GM23338 (cell line): Measurements from ENCODE around the gene SFI1. TPM values are rescaled to one million over a fixed set of nuclear protein-coding genes. Genes with fewer than 3 reads are reported as not detected.

Source experiments
- ATAC-seq: fragments of 200-7000 bp; cut with Tn5 transposase; 3 replicates; pipeline ENCODE4 v1.9.1; 2020
- DNase-seq: peaks from one replicate; pipeline ENCODE4 v3.0.0-alpha.2; 2015; ENCODE audit warnings: low spot score
- H2AFZ ChIP-seq: fragments of 200-600 bp; sonication (generic); 2 replicates; pipeline ENCODE4 v1.8.0; 2016; ENCODE audit warnings: antibody characterized with exemption, mild to moderate bottlenecking, moderate library complexity
- H3F3A ChIP-seq: fragments of 200-600 bp; sonication (generic); replicated peaks from 2 replicates; pipeline ENCODE4 v1.8.0; 2017; ENCODE audit warnings: antibody characterized with exemption, mixed run types, low read depth
- H3K27ac ChIP-seq: fragments of 200-600 bp; sonication (generic); 2 replicates; pipeline ENCODE4 v1.6.1; 2016; ENCODE audit warnings: low read depth
- H3K27me3 ChIP-seq: fragments of 200-600 bp; sonication (generic); 2 replicates; pipeline ENCODE4 v1.8.0; 2016; ENCODE audit warnings: mild to moderate bottlenecking, mixed run types, moderate library complexity; ENCODE audit not compliant: insufficient read depth
- H3K36me3 ChIP-seq: fragments of 200-600 bp; sonication (generic); 2 replicates; pipeline ENCODE4 v1.8.0; 2016; ENCODE audit warnings: mild to moderate bottlenecking; ENCODE audit not compliant: insufficient read depth
- H3K4me1 ChIP-seq: fragments of 200-600 bp; sonication (generic); 2 replicates; pipeline ENCODE4 v1.8.0; 2016; ENCODE audit warnings: mild to moderate bottlenecking, moderate library complexity; ENCODE audit not compliant: insufficient read depth
- H3K4me2 ChIP-seq: fragments of 200-600 bp; sonication (generic); 2 replicates; pipeline ENCODE4 v1.7.1; 2017; ENCODE audit warnings: mixed run types
- H3K4me3 ChIP-seq: fragments of 200-600 bp; sonication (generic); 2 replicates; pipeline ENCODE4 v1.6.1; 2016; ENCODE audit warnings: mixed run types
- H3K79me2 ChIP-seq: fragments of 200-600 bp; sonication (generic); replicated peaks from 2 replicates; pipeline ENCODE4 v1.8.0; 2017; ENCODE audit warnings: mild to moderate bottlenecking; ENCODE audit not compliant: insufficient read depth
- H3K9me2 ChIP-seq: fragments of 200-600 bp; sonication (generic); 2 replicates; pipeline ENCODE4 v1.8.0; 2017; ENCODE audit not compliant: insufficient read depth
- H4K20me1 ChIP-seq: fragments of 200-600 bp; sonication (generic); replicated peaks from 2 replicates; pipeline ENCODE4 v1.8.0; 2017; ENCODE audit warnings: mild to moderate bottlenecking; ENCODE audit not compliant: insufficient read depth
- H3K27ac Mint-ChIP-seq: 2 replicates; pipeline ENCODE4 v1.8.0; 2020; ENCODE audit warnings: inconsistent platforms, mild to moderate bottlenecking, moderate library complexity, mixed read lengths
- H3K27me3 Mint-ChIP-seq: 3 replicates; pipeline ENCODE4 v1.8.0; 2022; ENCODE audit warnings: low read depth, mild to moderate bottlenecking, moderate library complexity, mixed read lengths, inconsistent platforms; ENCODE audit not compliant: insufficient read depth, poor library complexity
- H3K36me3 Mint-ChIP-seq: 3 replicates; pipeline ENCODE4 v1.8.0; 2021; ENCODE audit warnings: low read depth, mild to moderate bottlenecking, inconsistent platforms, moderate library complexity, mixed read lengths
- H3K4me1 Mint-ChIP-seq: 3 replicates; pipeline ENCODE4 v1.8.0; 2020; ENCODE audit warnings: mild to moderate bottlenecking, inconsistent platforms, mixed read lengths
- H3K4me3 Mint-ChIP-seq: 3 replicates; pipeline ENCODE4 v1.8.0; 2021; ENCODE audit warnings: moderate library complexity, mild to moderate bottlenecking, inconsistent platforms, mixed read lengths
- H3K9me3 Mint-ChIP-seq: 3 replicates; pipeline ENCODE4 v1.8.0; 2020; ENCODE audit warnings: moderate library complexity, mild to moderate bottlenecking, inconsistent platforms, mixed read lengths
- EZH2 ChIP-seq: fragments of 200-600 bp; sonication (generic); IDR thresholded peaks from one replicate; pipeline ENCODE4 v1.8.0; 2017; ENCODE audit warnings: antibody characterized with exemption, mild to moderate bottlenecking, low read depth; ENCODE audit not compliant: unreplicated experiment
- JUNB ChIP-seq: IDR thresholded peaks from one replicate; pipeline ENCODE4 v1.6.1; 2016; ENCODE audit warnings: antibody characterized with exemption; ENCODE audit not compliant: unreplicated experiment
- ZNF462 ChIP-seq: fragments of 250-450 bp; sonication (Bioruptor Pico); IDR thresholded peaks from 2 replicates; pipeline ENCODE4 v1.5.0; 2020; ENCODE audit warnings: mild to moderate bottlenecking, moderate library complexity
- polyA plus RNA-seq: library from polyadenylated mRNA; unstranded; fragments of >200 nt; fragmentation: Nextera tagmentation; extraction: Ambion mirVana; gene quantifications from 2 replicates; pipeline ENCODE4 v1.2.1, GENCODE V29; 2016
- total RNA-seq: library from RNA; depleted of rRNA; stranded (reverse); fragments of >200 nt; shearing (Covaris generic); gene quantifications from 2 replicates; pipeline ENCODE4 v1.2.3, GENCODE V29; 2014
- TF ChIP-seq, protein P1 (sequence below), 2 experiments: fragments of 200-600 bp in 1 of 2; sonication (generic) in 1 of 2; conservative IDR thresholded peaks; 2 replicates each; pipeline versions ENCODE4 v1.5.1 to v1.6.1; 2016 to 2017; ENCODE audit warnings: antibody characterized with exemption in 2 of 2, low read depth in 2 of 2, mild to moderate bottlenecking in 2 of 2, moderate library complexity in 1 of 2

The SFI1 gene
- total and polyA plus RNA-seq, 2 experiments from 2014 or later, result 16.7 to 25.6 TPM

- Histone ChIP-seq H3K79me2 (no peaks in the 10 kb centered on the region; the same call in 1 of the 2 replicates), H3K27ac (no peak overlapping the region), H3K36me3 (no peaks in the 10 kb centered on the region), H4K20me1 (peaks cover 4% of the 10 kb centered on the region; the same call in 1 of the 2 replicates), H2AFZ (no peak overlapping the region), H3K4me3 (no peak overlapping the region), H3K4me1 (no peaks in the 10 kb centered on the region), H3K9me2 (no peaks in the 10 kb centered on the region), H3K4me2 (no peak overlapping the region), H3F3A (no peaks in the 10 kb centered on the region; the same call in 1 of the 2 replicates), H3K27me3 (no peaks in the 10 kb centered on the region)
- no peak for DNase-seq
- no peak overlapping the region for H3K4me3 Mint-ChIP-seq
- H3K27me3 Mint-ChIP-seq, result peaks cover 19% of the 10 kb centered on the region
- H3K36me3 Mint-ChIP-seq, result peaks cover 30% of the 10 kb centered on the region
- ATAC-seq, result no peak
- TF ChIP-seq JUNB (no peak), EZH2 (no peak), ZNF462 (CRISPR knock-in tag) (no peak)
- TF ChIP-seq, protein P1, sequence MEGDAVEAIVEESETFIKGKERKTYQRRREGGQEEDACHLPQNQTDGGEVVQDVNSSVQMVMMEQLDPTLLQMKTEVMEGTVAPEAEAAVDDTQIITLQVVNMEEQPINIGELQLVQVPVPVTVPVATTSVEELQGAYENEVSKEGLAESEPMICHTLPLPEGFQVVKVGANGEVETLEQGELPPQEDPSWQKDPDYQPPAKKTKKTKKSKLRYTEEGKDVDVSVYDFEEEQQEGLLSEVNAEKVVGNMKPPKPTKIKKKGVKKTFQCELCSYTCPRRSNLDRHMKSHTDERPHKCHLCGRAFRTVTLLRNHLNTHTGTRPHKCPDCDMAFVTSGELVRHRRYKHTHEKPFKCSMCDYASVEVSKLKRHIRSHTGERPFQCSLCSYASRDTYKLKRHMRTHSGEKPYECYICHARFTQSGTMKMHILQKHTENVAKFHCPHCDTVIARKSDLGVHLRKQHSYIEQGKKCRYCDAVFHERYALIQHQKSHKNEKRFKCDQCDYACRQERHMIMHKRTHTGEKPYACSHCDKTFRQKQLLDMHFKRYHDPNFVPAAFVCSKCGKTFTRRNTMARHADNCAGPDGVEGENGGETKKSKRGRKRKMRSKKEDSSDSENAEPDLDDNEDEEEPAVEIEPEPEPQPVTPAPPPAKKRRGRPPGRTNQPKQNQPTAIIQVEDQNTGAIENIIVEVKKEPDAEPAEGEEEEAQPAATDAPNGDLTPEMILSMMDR (conservative IDR thresholded peaks at IDR 0.05; ENCODE audit: low read depth in 2 of 2), result no peak
- H3K4me1 Mint-ChIP-seq, result no peaks in the 10 kb centered on the region; the same call in 2 of the 3 replicates
- no peak overlapping the region for H3K27ac Mint-ChIP-seq
- H3K9me3 Mint-ChIP-seq, result no peaks in the 10 kb centered on the region
Measured at GRCh38 chr22:31618057-31618456, 121.7 kb downstream of the SFI1 start.
